ENCODE measurements around the gene SYNJ2.

The SYNJ2 gene

DNA sequence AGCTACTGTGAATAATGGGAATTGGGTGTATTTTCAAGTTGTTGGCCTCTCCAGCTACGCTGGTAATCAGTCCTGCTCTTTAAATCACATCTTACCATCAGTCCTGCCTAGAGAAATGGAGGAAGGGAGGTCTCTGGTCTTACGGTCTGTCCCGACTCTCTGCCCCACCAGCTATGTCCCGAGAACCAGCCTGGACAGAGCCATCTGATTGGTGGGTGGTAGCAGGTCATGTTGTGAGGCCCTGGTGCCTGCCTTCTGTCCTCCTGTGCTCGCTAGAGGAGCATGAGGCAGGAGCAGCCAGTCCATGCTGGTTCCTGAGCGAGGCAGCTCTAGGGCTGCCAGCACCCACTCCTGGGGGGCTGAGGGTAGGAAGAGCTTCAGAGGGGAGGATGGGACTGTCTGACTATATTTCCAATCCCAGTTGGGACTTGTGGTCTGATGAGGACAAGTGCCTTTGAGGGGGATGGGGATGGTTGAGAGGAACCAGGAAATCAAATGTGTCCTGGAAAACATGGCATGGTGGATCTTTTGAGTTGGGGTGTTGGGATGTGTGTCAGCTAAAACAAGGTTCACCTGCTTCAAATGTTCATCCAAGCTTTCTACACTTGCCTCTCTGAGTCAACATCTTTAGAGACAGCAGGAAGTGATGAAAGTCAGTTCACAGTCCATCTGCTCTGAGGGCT, 33.0 kb downstream of the SYNJ2 start:
- DNase-seq (ENCODE audit: low spot score) = no peak

DNA sequence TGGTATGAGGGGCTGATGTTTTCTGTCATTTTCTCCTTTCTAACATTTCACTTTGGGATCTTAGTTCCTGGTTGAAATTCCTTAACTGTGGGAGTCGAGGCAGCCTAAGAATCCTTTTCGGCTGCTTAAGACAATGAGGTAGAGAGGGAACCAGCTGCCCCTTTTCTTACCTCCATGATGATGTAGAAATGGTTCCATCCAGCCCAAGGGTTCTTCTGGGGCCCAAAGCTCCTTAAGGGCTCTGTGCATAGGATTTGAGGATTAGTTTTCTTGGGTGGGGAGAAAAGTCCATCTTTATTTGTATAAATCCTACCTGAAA, 33.5 kb downstream of the SYNJ2 start:
- DNase-seq (ENCODE audit: low spot score) = no peak

DNA sequence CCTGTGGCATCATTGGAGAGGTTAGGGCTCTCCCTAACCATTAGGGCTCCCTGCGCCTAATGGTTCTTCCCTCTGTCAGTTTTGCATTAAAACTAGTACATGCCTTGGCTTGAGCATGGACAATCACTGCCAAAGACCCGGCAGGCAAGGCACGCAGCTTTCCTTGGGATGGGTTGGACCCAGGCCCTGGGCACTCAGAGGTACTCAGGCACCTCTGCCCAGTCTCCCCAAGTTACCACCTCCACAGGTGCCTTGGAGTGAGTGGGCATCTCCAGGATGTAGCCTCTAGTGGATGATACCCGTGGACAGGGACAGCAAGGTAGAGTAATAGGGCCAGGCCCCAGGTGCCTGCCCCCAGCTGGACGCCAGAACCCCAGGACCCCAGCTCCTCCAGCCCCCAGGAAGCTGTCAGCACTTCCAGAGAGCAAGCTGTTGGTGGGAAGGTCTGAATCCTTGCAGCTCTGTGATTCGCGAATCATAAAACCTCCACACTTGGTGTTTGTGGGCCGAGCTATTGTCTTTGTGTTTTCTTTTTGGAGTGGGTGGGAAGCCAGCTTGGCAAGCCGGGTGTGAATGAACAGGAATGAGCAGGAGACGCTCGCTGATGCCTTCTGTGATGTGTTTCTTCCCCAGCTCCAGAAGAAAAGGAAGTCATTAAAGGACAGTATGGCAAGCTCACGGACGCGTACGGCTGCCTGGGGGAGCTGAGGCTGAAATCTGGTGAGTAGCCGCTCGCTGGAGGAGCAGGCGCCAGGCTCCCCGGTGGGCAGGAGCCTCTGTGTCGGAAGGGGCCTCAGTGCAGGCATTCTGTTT, 35.1 kb downstream of the SYNJ2 start:
- no peak for DNase-seq (ENCODE audit: low spot score)

DNA sequence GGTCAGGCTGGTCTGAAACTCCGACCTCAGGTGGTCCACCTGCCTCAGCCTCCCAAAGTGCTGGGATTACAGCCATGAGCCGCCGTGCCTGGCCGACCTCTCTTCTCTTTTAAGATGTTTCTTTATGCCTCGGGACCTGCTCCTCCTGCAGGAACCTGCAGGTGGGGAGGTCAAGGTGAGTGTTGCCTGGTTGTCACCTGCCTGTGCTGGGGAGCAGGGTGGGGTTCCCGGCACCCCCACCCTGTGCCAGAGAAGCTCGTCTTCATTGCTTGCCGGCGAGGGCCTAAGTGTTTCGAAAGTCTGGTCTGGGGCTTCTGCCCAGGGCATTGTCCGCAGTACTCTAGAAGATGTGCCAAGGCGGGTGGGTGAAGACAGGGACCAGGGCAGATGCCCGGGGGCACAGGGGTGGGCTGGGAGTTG, 36.0 kb downstream of the SYNJ2 start:
- DNase-seq (ENCODE audit: low spot score) = no peak

DNA sequence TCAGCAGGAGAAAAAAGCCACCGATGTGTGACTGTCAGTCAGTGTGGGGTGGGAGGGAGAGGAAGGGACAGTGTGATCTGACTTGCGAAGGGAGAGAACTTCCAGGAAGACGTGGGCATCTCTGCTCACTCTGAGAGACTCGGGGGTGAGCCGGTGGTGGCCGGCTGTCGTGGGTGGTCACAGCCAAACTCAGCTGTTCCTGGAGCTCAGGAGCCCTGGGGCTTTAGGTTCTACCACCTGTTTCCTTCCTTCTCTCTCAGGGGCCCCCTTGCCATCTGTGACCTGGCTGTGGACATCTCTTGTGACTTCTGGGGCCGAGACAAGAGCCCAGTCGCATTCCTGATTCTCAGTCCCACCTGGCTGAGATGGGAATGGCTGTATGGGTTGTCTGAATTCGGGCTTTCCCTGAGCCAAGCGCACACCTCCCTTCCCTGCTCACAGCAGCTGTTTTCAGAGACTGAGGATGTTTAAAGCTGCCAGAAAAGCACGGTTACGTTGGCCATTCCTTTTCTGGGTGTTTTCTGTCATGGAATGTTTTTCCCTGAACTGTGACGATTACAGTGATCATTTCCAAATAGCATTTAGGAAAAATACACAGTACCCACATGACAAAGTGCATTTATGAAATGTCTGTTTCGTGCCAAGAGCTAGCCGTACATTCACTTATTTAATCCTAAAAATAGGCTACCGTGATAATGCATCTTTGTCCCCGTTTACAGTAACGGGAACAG, 36.5 kb downstream of the SYNJ2 start:
- no peak for DNase-seq (ENCODE audit: low spot score)

DNA sequence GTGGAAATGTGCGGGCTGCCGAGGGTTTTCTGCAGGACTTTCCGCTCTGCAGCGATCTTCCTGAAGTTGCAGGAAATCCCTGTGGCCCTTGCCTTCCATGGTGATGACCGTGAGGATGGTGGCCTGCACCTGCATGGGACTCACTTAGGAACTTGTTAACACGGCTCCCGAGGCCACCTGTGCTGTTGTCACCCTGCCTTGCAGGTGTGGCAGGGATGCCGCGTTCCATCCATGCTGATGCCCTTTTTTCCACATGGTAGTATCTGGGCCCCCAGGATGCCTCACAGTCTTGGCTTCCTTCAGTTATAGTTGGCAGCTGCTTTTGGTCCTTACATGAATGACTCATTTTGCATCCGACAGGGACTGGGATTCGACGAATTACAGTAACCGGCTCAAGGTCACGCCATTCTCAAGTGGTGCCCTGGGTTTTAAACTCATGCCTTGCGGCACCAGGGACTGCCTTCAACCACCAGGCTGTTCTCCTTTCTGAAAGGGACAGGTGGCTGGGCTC, 37.2 kb downstream of the SYNJ2 start:
- DNase-seq (ENCODE audit: low spot score) = no peak

DNA sequence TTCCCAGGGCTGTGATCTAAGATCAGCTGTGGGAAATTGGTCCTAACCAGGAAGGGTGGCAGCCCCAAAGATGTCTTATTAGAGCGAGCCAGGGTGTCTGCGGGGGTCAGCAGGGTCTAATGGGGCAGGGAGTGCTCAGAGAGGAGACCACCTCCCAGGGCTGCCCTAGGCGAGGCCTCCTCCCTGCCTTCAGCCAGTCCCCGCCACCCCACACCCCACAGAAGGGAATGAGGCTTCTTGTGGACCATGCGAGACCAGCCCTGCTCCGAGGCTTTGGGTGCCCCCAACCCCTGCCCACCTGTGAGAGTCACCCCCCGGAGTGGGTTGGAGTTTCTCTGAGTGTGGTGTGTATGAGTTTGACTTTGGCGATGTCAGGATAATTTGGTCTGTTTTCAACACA, 37.8 kb downstream of the SYNJ2 start:
- no peak for DNase-seq (ENCODE audit: low spot score)

DNA sequence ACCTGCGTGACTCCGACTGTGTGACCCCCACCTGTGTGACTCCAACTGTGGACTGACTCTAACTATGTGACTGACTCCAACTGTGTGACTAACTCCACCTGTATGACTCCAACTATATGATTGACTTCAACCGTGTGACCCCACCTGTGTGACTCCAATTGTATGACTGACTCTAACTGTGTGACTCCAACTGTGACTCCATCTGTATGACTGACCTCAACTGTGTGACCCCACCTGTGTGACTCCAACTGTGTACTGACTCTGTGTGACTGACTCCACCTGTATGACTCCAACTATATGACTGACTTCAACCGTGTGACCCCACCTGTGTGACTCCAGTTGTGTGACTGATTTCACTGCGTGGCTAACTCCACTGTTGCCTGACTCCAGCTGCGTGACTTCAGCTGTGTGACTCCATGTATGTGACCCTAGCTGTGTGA, 38.6 kb downstream of the SYNJ2 start:
- DNase-seq (ENCODE audit: low spot score) = no peak

DNA sequence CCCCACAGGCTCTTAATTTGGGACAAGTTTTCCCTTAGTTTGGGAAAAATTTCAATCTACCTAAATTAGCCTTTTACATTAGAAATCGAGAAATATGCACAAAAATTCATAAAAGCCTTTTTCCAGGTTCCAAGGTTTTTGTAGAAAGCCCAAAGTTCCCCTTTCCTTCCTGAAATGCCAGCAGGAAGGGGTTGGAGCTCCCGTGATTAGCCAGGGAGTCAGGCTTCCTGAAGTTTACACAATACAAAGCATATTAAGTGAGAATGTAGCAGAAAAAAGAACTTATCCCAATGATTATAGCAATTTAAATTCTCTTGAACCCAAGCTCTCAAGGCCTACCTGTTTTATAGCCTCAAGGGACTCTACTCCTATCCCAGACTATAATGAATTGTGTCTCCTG, 39.1 kb downstream of the SYNJ2 start:
- DNase-seq (ENCODE audit: low spot score) = no peak

DNA sequence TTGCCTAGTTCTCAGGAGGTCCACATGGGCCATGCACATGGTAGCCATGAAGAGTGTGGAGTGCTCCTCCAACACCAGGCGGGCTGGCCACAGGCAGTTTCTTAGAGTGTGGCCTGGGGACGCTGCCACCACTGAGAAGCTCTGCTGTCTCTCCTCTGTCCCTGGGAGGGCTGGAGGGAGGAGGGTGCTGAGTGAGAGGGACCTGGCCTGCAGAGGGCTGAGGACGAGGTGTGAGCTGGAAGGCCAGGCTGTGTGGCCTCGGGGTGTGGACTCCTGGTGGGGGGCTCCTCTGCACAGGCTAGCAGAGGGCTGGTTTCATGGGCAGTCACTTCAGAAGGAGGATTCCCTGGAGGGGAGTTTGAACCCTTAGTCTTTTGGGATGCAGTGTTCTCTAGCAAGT, 39.7 kb downstream of the SYNJ2 start:
- no peak for DNase-seq (ENCODE audit: low spot score)

DNA sequence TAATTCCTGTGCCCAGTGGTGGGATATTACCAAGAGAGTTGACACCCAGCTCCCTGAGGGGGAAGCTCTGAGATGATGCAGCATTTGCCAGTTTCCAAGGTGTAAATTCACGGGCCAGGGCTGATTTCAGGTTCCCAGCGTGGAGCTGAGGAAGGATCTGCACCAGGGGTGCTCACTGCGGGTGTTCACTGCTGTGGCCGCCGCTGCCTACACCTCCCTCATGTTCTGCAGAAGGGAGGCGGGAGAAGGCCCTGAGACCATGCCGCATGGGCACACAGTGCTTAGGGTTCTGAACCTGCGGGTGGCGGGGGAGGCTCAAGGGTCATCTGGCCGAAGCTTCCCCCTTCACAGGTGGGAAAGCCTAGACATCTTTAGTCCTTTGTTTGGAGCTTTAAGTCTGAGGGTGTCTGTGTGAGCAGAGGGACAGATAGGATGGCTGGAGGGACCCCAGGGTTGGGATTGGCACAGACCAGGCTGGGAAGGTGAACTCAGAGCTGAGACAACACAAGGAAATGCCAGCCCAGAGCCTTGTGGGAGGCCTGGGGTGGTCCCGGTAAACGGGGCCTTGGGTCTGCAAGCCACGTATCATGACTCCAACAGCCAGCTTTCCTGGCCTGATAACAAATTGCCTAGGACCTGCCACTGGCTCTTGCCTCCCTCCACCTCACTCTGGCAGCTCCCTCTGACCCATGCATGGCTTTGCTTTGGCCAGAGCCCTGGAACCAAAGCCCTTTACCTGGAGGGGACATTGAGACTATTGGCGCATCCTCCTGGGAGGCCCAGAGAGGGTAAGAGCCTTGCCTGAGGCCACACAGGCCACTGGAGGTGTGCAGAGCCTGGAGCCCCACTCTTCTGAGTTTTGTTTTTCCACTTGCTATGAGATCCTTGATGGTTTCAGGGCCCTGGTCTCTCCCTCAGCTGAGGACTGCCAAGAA, 40.4 kb downstream of the SYNJ2 start:
- no peak for DNase-seq (ENCODE audit: low spot score)

DNA sequence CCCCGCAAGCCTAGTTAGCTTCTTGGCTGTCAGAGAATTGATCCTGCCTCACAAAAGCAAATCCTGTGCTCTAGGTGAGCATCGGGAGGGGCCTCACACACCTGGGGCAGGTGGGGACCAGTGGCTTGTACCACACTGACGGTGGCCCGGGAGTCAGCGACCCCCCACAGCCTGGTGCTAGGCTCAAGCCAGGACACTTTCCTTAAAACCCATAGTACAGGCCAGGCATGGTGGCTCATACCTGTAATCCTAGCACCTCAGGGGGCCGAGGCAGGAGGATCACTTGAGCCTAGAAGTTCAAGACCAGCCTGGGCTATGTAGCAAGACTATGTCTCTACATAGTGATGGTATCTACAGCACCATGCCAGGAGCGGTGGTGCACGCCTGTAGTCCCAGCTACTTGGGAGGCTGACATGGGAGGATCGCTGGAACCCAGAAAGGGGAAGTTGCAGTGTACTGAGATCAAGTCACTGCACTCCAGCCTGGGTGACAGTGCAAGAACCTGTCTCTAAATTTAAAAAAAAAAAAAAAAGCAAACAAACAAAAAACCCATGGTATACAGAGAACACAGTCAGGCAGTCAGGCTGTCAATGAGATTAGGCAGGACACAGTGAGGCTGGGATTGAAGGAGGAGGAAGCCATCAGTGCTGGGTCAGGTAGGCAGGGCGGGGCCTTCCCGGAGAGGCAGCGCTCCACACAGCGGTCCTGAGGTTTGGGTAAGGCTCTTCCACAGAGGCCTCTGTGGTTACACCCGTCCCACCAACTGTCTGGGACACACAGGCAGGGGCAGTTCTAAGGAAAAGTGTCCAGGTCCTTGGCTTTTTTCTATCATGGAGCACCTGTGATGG, 41.3 kb downstream of the SYNJ2 start:
- no peak for DNase-seq (ENCODE audit: low spot score)

DNA sequence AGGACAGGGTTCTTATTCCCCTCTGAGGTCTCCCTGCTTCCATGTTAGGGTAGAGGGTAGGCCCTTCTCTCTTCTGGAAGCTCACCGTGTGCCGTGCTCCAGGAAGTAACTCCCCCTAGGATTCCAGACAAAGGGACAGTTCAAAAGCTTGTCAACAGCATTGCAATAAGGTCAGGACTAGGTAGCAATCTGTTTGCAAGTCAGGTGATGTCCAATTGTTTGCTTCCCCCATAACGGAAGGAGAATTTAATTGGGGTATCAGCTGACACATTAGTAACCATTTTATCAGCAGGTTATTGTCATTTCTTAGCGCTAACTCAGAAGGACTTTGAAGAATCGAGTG, 41.9 kb downstream of the SYNJ2 start:
- DNase-seq (ENCODE audit: low spot score) = no peak

DNA sequence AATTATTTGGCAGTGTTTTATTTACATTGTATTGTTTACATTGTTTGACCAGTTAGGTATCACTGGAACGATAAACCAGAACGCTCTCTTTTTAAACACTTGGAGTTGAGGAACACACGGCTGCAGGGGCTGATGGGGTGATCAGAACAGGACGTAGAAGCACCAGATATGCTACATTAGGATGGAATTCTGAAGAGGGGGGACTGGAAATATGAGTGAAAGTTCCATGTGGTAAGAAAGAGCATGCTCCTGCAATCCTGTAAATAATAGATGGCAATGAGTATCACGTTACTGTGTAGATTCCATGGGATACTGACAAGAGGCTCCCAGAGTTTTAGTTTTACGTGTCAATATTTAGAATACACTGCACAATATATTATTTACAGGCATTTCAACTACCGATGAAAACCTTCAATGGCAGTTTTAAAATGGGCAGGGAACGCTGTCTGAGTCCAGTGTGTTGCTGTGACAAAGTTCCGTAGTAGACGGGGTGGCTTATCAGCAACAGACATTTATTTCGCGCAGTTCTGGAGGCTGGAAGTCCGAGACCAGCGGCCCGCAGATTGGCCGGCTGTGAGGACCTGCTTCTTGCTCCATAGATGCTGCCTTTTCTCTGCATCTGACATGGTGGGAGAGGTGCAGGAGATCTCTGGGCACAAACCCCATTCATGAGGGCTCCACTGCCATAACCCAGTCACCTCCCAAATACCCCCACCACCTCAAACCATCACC, 43.1 kb downstream of the SYNJ2 start:
- DNase-seq (ENCODE audit: low spot score) = no peak

DNA sequence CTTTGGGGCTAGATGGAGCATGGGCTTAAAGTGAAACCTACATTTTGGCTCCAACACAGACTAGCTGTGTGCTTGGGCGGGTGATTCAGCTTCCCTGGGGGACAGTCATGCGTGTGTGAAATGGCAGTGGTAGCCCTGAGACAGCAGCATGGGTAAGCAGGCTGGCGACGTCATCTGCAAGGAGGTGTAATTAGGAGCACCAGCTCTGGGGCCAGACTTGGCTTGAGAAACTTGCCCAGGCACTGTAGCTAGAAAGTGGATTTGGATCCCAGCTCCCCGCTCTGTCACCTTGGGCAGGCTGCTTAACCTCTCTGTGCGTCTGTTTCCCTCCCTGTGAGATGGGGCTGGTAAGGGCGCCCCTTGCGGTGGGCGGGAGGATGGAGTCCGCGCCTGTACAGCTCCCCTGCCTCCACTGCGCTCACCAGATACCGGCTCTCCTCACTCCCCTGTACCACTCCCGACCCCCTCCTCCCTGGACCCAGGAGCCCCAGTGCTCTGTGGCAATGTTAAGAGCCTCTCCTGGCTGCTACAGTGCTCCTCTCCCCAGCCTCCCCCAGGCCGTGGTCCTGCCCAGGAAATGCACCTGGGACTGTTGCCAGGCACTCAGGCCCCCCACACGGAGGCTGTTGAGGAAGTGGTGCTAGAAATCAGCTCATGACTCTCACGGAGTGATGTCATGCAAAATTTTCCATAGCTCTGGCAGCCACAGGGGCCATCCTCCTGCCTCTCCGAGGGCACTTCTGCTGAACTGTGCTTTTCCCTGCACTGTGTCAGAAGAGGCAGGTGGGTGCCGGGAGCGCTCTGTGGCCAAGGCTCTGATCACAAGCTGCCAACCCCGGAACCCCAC, 44.6 kb downstream of the SYNJ2 start:
- peak; percentile 79 for DNase-seq (ENCODE audit: low spot score)

DNA sequence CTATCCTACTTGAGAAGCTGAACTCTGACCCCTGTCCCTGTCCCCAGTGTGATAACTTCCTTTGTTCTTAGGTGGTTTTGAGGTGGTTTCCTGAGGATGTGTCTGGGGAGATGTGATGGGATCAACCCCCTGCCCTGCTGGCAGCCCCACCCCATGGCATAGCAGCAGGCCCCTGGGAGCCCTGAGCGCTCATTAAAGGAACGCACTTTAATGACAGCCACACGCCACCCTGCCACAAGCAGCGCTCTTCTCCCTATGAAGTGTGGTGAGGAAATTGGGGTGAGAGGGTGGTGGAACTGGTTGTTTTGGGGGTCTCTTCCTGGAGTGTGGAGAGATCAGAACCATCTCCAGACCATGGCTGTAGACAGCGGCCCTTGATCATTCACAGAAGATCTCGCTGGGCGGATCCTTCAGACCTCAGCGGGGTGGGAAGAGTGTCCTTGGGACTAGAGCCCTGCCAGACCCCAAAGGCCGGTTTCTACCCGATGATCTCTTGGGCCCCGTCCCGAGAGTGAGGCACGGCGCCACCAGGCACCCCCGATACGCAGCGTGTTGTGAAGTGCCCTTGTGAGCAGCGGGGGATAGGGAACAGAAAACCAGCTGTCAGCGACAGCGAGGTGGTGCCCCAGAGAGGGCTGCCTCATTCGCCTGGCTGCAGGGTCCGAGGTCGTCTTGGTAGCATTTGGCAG, 45.4 kb downstream of the SYNJ2 start:
- DNase-seq (ENCODE audit: low spot score) = peak; percentile 20

DNA sequence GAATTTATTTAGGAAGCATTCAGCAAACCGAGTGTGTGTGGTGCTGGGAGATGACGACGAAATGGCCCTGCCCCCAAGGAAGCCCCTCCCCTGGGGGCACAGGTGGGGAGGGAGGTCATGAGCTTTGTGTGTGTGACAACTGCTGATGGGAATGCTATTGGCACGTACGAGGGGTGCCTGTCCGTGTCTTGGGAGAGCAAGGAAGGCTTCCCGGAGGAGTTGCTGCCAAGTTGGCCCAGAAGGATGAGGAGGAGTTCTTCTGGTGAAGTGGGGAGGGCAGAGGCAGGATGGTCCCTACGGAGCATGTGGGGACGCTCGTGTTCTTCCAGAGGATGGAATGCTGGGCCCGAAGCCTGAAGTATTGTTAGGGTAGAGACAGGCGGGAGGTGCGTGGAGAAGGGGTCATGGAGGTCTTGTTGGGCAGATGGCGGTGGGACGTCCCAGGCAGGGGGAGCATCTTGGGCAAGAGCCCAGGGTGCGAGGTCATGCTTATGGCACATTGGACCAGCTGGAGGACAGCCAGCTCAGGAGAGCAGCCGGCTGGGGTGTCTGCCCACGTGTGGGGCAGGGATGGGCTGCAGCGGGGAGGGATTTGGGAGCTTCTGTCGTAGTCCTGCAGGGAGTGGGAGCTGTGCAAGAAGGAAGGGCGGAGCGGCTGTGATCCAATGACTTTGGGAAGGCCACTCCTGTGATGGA, 46.1 kb downstream of the SYNJ2 start:
- DNase-seq (ENCODE audit: low spot score) = no peak

DNA sequence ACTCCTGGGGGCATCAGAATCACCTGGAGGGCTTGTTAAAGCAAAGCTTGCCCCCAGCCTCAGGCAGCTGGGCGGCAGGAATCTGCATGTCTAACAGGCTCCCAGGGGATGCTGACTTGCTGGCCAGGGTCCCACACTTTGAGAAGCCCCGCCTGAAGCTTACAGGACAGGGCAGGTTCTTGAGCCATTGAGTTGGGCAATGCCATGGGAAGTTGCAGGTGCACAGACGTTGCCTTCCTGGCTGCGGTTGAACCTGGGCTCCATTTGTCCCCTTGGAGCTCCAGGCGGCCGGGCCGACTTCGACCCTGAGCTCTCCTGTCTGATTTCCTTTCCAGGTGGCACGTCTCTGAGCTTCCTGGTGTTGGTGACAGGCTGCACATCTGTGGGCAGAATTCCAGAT, 46.8 kb downstream of the SYNJ2 start:
- DNase-seq (ENCODE audit: low spot score) = no peak

Data from germinal center (tissue), 1 donor.